ENCODE results near the gene GKAP1.

GRCh38 chr9:83772860-83773259 lies 44.7 kb downstream of the GKAP1 start:
- no peak for TF ChIP-seq CTCF (IDR thresholded peaks at IDR 0.05)
- no peak for TF ChIP-seq CREB1 (CRISPR knock-in tag; IDR thresholded peaks at IDR 0.05)
- TF ChIP-seq SMAD3 (CRISPR knock-in tag; IDR thresholded peaks at IDR 0.05; ENCODE audit: borderline replicate concordance), result no peak
- no peak for TF ChIP-seq CREM (CRISPR knock-in tag; IDR thresholded peaks at IDR 0.05)

Data from WTC11 (cell line).